ENCODE measurements around the gene STPG3. TPM values are rescaled to one million over a fixed set of nuclear protein-coding genes. Genes with fewer than 3 reads are reported as not detected.

The STPG3 gene
- total and polyA plus RNA-seq, 9 of the 15 experiments (the other 6 are each of a cell fraction or from before 2014, with no cell fraction given): not detected

DNA sequence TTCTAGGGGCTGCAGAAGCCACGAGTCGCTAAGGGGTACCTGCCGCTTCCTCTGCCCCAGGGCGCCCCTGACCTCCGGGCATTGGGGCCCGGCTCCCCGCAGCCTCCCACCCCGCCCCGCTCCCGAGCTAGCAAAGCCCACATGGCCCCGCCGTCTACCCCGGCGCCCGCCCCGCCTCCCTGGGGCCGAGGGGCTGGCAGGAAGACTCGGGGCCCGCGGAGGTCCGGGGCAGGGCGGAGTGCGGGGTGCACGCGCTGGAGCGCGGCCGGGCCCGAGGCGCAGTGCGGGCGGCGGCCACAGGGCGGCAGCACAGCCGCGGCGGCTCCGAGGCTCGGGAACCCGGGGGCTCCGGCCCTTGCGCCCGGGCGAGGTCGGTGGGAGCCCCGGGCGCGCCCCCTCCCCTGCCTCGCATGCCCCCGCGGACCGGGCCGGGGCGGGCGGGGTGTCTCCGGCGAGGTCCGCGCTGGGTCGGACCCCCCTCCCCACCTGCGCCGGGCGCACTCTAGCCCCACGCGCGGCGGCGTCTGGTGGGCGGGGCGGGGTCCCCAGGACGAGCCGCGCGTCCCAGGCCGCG, 44.2 kb downstream of the STPG3 start (continued):
- TF ChIP-seq, protein P1, sequence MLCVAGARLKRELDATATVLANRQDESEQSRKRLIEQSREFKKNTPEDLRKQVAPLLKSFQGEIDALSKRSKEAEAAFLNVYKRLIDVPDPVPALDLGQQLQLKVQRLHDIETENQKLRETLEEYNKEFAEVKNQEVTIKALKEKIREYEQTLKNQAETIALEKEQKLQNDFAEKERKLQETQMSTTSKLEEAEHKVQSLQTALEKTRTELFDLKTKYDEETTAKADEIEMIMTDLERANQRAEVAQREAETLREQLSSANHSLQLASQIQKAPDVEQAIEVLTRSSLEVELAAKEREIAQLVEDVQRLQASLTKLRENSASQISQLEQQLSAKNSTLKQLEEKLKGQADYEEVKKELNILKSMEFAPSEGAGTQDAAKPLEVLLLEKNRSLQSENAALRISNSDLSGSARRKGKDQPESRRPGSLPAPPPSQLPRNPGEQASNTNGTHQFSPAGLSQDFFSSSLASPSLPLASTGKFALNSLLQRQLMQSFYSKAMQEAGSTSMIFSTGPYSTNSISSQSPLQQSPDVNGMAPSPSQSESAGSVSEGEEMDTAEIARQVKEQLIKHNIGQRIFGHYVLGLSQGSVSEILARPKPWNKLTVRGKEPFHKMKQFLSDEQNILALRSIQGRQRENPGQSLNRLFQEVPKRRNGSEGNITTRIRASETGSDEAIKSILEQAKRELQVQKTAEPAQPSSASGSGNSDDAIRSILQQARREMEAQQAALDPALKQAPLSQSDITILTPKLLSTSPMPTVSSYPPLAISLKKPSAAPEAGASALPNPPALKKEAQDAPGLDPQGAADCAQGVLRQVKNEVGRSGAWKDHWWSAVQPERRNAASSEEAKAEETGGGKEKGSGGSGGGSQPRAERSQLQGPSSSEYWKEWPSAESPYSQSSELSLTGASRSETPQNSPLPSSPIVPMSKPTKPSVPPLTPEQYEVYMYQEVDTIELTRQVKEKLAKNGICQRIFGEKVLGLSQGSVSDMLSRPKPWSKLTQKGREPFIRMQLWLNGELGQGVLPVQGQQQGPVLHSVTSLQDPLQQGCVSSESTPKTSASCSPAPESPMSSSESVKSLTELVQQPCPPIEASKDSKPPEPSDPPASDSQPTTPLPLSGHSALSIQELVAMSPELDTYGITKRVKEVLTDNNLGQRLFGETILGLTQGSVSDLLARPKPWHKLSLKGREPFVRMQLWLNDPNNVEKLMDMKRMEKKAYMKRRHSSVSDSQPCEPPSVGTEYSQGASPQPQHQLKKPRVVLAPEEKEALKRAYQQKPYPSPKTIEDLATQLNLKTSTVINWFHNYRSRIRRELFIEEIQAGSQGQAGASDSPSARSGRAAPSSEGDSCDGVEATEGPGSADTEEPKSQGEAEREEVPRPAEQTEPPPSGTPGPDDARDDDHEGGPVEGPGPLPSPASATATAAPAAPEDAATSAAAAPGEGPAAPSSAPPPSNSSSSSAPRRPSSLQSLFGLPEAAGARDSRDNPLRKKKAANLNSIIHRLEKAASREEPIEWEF (CRISPR knock-in tag; IDR thresholded peaks at IDR 0.05): no peak
- TF ChIP-seq PHB2 (IDR thresholded peaks at IDR 0.05; ENCODE audit: low read depth): no peak
- no peak for TF ChIP-seq BRF1 (IDR thresholded peaks at IDR 0.05; ENCODE audit: borderline replicate concordance, extremely low read depth, insufficient read length)
- TF ChIP-seq LEF1 (IDR thresholded peaks at IDR 0.05): no peak
- TF ChIP-seq SRSF7 (optimal IDR thresholded peaks at IDR 0.05; ENCODE audit: low read depth, low read length): no peak
- no peak for TF ChIP-seq PHTF2 (CRISPR knock-in tag; IDR thresholded peaks at IDR 0.05)
- TF ChIP-seq, protein P2, sequence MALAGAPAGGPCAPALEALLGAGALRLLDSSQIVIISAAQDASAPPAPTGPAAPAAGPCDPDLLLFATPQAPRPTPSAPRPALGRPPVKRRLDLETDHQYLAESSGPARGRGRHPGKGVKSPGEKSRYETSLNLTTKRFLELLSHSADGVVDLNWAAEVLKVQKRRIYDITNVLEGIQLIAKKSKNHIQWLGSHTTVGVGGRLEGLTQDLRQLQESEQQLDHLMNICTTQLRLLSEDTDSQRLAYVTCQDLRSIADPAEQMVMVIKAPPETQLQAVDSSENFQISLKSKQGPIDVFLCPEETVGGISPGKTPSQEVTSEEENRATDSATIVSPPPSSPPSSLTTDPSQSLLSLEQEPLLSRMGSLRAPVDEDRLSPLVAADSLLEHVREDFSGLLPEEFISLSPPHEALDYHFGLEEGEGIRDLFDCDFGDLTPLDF (CRISPR knock-in tag; IDR thresholded peaks at IDR 0.05): no peak
- TF ChIP-seq TAF7 (tag; IDR thresholded peaks at IDR 0.05): no peak
- TF ChIP-seq, protein P3, sequence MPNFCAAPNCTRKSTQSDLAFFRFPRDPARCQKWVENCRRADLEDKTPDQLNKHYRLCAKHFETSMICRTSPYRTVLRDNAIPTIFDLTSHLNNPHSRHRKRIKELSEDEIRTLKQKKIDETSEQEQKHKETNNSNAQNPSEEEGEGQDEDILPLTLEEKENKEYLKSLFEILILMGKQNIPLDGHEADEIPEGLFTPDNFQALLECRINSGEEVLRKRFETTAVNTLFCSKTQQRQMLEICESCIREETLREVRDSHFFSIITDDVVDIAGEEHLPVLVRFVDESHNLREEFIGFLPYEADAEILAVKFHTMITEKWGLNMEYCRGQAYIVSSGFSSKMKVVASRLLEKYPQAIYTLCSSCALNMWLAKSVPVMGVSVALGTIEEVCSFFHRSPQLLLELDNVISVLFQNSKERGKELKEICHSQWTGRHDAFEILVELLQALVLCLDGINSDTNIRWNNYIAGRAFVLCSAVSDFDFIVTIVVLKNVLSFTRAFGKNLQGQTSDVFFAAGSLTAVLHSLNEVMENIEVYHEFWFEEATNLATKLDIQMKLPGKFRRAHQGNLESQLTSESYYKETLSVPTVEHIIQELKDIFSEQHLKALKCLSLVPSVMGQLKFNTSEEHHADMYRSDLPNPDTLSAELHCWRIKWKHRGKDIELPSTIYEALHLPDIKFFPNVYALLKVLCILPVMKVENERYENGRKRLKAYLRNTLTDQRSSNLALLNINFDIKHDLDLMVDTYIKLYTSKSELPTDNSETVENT (CRISPR knock-in tag; IDR thresholded peaks at IDR 0.05): peak; percentile 66; the same call in 1 of the 2 replicates
- TF ChIP-seq FUS (optimal IDR thresholded peaks at IDR 0.05; ENCODE audit: low read depth, low read length): peak; percentile 58
- no peak for TF ChIP-seq CC2D1A (IDR thresholded peaks at IDR 0.05)
- no peak for TF ChIP-seq HMG20A (CRISPR knock-in tag; conservative IDR thresholded peaks at IDR 0.05)
- TF ChIP-seq TAF9B (IDR thresholded peaks at IDR 0.05; ENCODE audit: partially characterized antibody): no peak
- TF ChIP-seq FIP1L1 (IDR thresholded peaks at IDR 0.05; ENCODE audit: low read depth, low read length, poor library complexity, severe bottlenecking): peak; percentile 17
- TF ChIP-seq SAFB2 (IDR thresholded peaks at IDR 0.05; ENCODE audit: borderline replicate concordance, low read depth, low read length, severe bottlenecking): no peak
